LoVo (cell line): ENCODE data around the gene GJC2.

Experiments
- DNase-seq: peaks from one replicate; pipeline ENCODE4 v3.0.0-alpha.2; 2016; ENCODE audit warnings: low spot score

The GJC2 gene

GRCh38 chr1:228158151-228159007, 8.6 kb downstream of the GJC2 start:
- DNase-seq: no peak

- no peak for DNase-seq
These were observed 9.4 kb downstream of the GJC2 start for GRCh38 chr1:228159008-228159665.

- DNase-seq: no peak
These were observed 10.6 kb downstream of the GJC2 start for GRCh38 chr1:228160201-228160761.

- DNase-seq: no peak
These were observed 11.6 kb downstream of the GJC2 start for GRCh38 chr1:228161362-228161761.

GRCh38 chr1:228161866-228162265, 12.1 kb downstream of the GJC2 start:
- no peak for DNase-seq

- no peak for DNase-seq
These were observed 12.7 kb downstream of the GJC2 start for GRCh38 chr1:228162286-228163006.

GRCh38 chr1:228163007-228163753, 13.4 kb downstream of the GJC2 start:
- peak; percentile 43 for DNase-seq

GRCh38 chr1:228163776-228164519, 14.2 kb downstream of the GJC2 start:
- DNase-seq: no peak

- DNase-seq: no peak
These were observed 15.0 kb downstream of the GJC2 start for GRCh38 chr1:228164561-228165371.

GRCh38 chr1:228165372-228166169, 15.8 kb downstream of the GJC2 start, which contains the start of gene IBA57:
Gene IBA57, plus strand, starts transcription at chr1:228165804. Its CDS starts 13 bp downstream, at chr1:228165817.
- DNase-seq: peak; percentile 98

GRCh38 chr1:228166170-228166936, 16.6 kb downstream of the GJC2 start:
- peak; percentile 73 for DNase-seq

- no peak for DNase-seq
These were observed 19.0 kb downstream of the GJC2 start for GRCh38 chr1:228168563-228169270.

GRCh38 chr1:228169345-228169744, 19.6 kb downstream of the GJC2 start:
- no peak for DNase-seq

GRCh38 chr1:228170666-228171065, 20.9 kb downstream of the GJC2 start:
- DNase-seq: no peak

- no peak for DNase-seq
These were observed 21.6 kb downstream of the GJC2 start for GRCh38 chr1:228171221-228171891.

- no peak for DNase-seq
These were observed 23.1 kb downstream of the GJC2 start for GRCh38 chr1:228172591-228173527.
